CD4-positive, alpha-beta T cell (primary cell): ENCODE results near the gene STX8. TPM values are rescaled to one million over a fixed set of nuclear protein-coding genes. Genes with fewer than 3 reads are reported as not detected.

ENCODE experiments used
- ATAC-seq: fragments of 200-7000 bp; cut with Tn5 transposase; one replicate; pipeline ENCODE4 v1.10.0; 2022; ENCODE audit warnings: mild to moderate bottlenecking; ENCODE audit not compliant: poor library complexity
- CTCF ChIA-PET: fragments of 350-600 bp; sonication (Branson Sonifier 250); formaldehyde crosslinking; loops from one replicate; lab custom pipeline; 2021; ENCODE audit warnings: antibody characterized with exemption, inconsistent platforms; lab: Charles Lee
- POLR2A ChIA-PET: fragments of 350-600 bp; sonication (Branson Sonifier 250); formaldehyde crosslinking; loops from one replicate; lab custom pipeline; 2021; ENCODE audit warnings: antibody characterized with exemption, inconsistent platforms; lab: Charles Lee
- DNase-seq, 14 experiments: peaks; one replicate each; pipeline ENCODE4 v3.0.0-alpha.2; 2013 to 2020; ENCODE audit warnings: mixed read lengths in 2 of 14
- H3K27ac ChIP-seq, 2 donors: one replicate each; pipeline versions ENCODE4 v1.5.1 to v1.7.0; 2013; ENCODE audit warnings: low read length in 2 of 2, low read depth in 1 of 2, mild to moderate bottlenecking in 1 of 2
- H3K27me3 ChIP-seq, 2 experiments: 1 replicate in 1 of 2; 2 replicates in 1 of 2; pipeline versions ENCODE4 v1.6.1 to v1.7.0; 2013; ENCODE audit warnings: low read length in 2 of 2, control low read depth in 1 of 2, mild to moderate bottlenecking in 1 of 2, moderate library complexity in 1 of 2; ENCODE audit not compliant: insufficient read depth in 2 of 2, control insufficient read depth in 1 of 2
- H3K36me3 ChIP-seq: one replicate; pipeline ENCODE4 v1.6.1; 2013; ENCODE audit warnings: low read length, control low read depth; ENCODE audit not compliant: insufficient read depth
- H3K4me1 ChIP-seq: one replicate; pipeline ENCODE4 v1.6.1; 2013; ENCODE audit warnings: low read length, control low read depth; ENCODE audit not compliant: insufficient read depth
- H3K4me3 ChIP-seq: one replicate; pipeline ENCODE4 v1.5.1; 2013; ENCODE audit warnings: mild to moderate bottlenecking, low read length, moderate library complexity
- H3K9me3 ChIP-seq, 2 experiments: 1 replicate in 1 of 2; 2 replicates in 1 of 2; pipeline versions ENCODE4 v1.6.1 to v1.7.0; 2013; ENCODE audit warnings: low read length in 2 of 2, mild to moderate bottlenecking in 2 of 2, control low read depth in 1 of 2, moderate library complexity in 1 of 2; ENCODE audit not compliant: control insufficient read depth in 1 of 2, insufficient read depth in 1 of 2
- H3K27ac Mint-ChIP-seq: one replicate; pipeline ENCODE4 v1.8.0; 2020; ENCODE audit warnings: mixed read lengths
- H3K27me3 Mint-ChIP-seq: one replicate; pipeline ENCODE4 v1.8.0; 2021; ENCODE audit warnings: mixed read lengths
- H3K36me3 Mint-ChIP-seq: one replicate; pipeline ENCODE4 v1.8.0; 2021; ENCODE audit warnings: low read depth, mixed read lengths
- H3K4me1 Mint-ChIP-seq: one replicate; pipeline ENCODE4 v1.8.0; 2021; ENCODE audit warnings: low read depth, mixed read lengths
- H3K4me3 Mint-ChIP-seq: one replicate; pipeline ENCODE4 v1.8.0; 2020; ENCODE audit warnings: mild to moderate bottlenecking, mixed read lengths
- H3K9me3 Mint-ChIP-seq: one replicate; pipeline ENCODE4 v1.8.0; 2020; ENCODE audit warnings: mixed read lengths
- intact Hi-C, 2 experiments: fragments of 100-400 bp; cut with DNase I in 1 of 2; cut with micrococcal nuclease in 1 of 2; formaldehyde crosslinking; loops; one replicate each; pipeline versions ENCODE4 v1.15.1 to v1.9.0; 2023 to 2025; cut with DNase I, micrococcal nuclease
- total RNA-seq, 174 experiments: library from RNA in 2 of 174; stranded (reverse) in 2 of 174; gene quantifications; one replicate each; pipeline ENCODE4 v1.2.3 and lab custom pipeline; 2021 to 2026
- TF ChIP-seq, protein P1 (sequence below): fragments of 200-600 bp; IDR thresholded peaks from one replicate; pipeline ENCODE4 v1.8.0; 2022; ENCODE audit warnings: antibody characterized with exemption, mild to moderate bottlenecking

Gene STX8
- total RNA-seq, 2 experiments from 2014 or later: 52.2 to 63.2 TPM

DNA sequence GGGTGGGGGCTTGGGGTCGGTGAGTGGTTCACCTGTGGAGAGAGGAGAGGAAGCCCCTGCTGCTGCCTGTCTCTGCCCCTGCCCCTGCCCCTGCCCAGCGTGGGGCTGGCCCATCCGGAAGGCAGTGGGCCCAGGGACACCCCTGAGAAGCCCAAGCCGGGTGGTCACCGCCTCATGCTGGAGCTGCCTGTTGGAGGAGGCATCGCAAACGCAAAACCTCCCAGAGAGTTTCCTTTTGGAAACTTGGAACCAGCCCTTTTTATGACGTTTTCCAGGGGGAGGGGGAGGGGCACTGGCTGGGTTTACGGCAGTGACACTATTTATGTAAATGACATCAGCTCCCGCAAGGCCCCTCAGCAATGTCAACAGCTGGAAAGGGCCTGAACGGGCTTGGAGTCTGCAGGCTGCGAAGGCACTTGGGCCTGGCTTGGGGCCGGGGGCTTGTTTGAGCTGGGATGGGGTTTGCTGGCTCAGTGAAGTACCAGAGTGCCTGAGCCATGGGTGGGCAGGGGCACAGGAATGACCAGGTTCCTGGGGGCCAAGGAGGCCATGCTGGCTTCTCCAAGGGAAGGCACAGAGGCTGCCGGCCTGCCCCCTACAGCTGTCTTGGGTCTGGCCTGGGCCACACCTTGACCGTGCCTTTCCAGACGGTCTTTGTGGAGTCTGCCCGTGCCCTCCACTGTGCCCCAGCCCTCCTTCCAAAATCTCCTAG lies 334.8 kb downstream of the STX8 start:
- Histone ChIP-seq H3K4me1 (peaks cover 22% of the 10 kb centered on the region), H3K9me3 (peaks cover 0 to 6% of the 10 kb centered on the region in 2 experiments), H3K4me3 (peak overlapping the region; percentile 57), H3K27me3 (no peaks in the 10 kb centered on the region), H3K36me3 (no peaks in the 10 kb centered on the region), H3K27ac (peak overlapping the region in 1 of 2 donors; percentile 23)
- TF ChIP-seq, protein P1, sequence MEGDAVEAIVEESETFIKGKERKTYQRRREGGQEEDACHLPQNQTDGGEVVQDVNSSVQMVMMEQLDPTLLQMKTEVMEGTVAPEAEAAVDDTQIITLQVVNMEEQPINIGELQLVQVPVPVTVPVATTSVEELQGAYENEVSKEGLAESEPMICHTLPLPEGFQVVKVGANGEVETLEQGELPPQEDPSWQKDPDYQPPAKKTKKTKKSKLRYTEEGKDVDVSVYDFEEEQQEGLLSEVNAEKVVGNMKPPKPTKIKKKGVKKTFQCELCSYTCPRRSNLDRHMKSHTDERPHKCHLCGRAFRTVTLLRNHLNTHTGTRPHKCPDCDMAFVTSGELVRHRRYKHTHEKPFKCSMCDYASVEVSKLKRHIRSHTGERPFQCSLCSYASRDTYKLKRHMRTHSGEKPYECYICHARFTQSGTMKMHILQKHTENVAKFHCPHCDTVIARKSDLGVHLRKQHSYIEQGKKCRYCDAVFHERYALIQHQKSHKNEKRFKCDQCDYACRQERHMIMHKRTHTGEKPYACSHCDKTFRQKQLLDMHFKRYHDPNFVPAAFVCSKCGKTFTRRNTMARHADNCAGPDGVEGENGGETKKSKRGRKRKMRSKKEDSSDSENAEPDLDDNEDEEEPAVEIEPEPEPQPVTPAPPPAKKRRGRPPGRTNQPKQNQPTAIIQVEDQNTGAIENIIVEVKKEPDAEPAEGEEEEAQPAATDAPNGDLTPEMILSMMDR: no peak
- H3K27ac Mint-ChIP-seq: peak overlapping the region; percentile 71
- ChIA-PET CTCF (no interaction called here), POLR2A (interaction anchor here (0.8 to 2.7 kb wide), 4 partner anchors 8 to 14 kb away, joined by 3 to 11 read pairs (median 5); no protein-coding TSS in a partner anchor)
- peak overlapping the region; percentile 77 for H3K4me3 Mint-ChIP-seq
- intact Hi-C loops: no loop called here
- H3K36me3 Mint-ChIP-seq: no peaks in the 10 kb centered on the region
- ATAC-seq: no peak
- DNase-seq: peak in 2 of 14 experiments; percentile 19 to 33
- H3K9me3 Mint-ChIP-seq: no peaks in the 10 kb centered on the region
- H3K4me1 Mint-ChIP-seq: peaks cover 15% of the 10 kb centered on the region
- H3K27me3 Mint-ChIP-seq: no peaks in the 10 kb centered on the region

DNA sequence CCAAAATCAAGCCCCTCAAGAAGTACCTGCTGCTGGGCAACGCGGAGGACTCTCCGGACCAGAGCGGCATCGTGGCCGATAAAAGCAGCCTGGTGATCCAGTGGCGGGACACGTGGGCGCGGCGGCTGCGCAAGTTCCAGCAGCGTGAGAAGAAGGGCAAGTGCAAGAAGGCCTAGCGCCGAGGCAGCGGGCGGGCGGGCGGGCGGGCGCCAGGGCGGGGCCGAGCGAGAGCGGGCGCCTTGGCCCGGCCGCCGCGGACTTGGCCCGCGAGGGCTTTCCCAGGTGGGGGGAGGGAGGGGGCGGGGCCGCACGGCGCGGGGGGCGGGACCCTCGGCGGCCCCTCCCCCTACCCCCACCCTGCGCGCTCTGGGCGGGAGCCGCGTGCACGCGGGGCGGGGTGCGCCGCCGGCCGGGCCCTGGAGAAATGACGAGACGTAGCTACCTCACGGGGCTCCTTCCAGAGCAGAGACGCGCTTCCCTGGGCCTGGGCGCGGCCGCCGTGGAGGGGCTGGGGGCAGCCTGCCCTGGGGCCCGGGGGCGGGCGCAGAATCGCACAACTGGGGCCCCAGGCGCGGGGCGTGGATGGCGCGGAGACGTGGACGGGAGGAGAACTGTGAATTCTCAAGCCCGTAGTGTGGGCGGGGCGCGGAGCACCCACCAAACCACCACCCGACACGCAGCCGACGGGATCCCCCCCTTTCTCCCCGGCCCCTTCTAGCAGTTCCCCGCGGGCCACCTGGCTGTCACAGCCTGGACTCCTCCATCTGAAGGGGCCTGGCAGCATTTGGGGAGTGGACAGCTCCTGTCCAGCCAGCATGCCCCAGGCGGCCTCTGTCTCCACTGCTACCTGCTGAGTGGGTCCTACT lies 335.6 kb downstream of the STX8 start:
- peak overlapping the region in 1 of 2 donors; percentile 23 for H3K27ac ChIP-seq
- peaks cover 22% of the 10 kb centered on the region for H3K4me1 ChIP-seq
- intact Hi-C loops: no loop called here
- ATAC-seq (peak; percentile 91), DNase-seq (peak; percentile 47 to 87 (median 64))
- ChIA-PET CTCF (no interaction called here), POLR2A (interaction anchor here (0.8 to 2.7 kb wide), 4 partner anchors 9 to 13 kb away, joined by 3 to 11 read pairs (median 5); no protein-coding TSS in a partner anchor)
- H3K4me3 Mint-ChIP-seq: peak overlapping the region; percentile 86
- peak overlapping the region; percentile 67 for H3K4me3 ChIP-seq
- no peaks in the 10 kb centered on the region for H3K27me3 Mint-ChIP-seq
- no peaks in the 10 kb centered on the region for H3K27me3 ChIP-seq
- peaks cover 0 to 6% of the 10 kb centered on the region in 2 experiments for H3K9me3 ChIP-seq
- H3K36me3 Mint-ChIP-seq: no peaks in the 10 kb centered on the region
- no peaks in the 10 kb centered on the region for H3K36me3 ChIP-seq
- H3K4me1 Mint-ChIP-seq: peaks cover 15% of the 10 kb centered on the region
- H3K9me3 Mint-ChIP-seq: no peaks in the 10 kb centered on the region
- H3K27ac Mint-ChIP-seq: peak overlapping the region; percentile 71
- TF ChIP-seq, protein P1: no peak

DNA sequence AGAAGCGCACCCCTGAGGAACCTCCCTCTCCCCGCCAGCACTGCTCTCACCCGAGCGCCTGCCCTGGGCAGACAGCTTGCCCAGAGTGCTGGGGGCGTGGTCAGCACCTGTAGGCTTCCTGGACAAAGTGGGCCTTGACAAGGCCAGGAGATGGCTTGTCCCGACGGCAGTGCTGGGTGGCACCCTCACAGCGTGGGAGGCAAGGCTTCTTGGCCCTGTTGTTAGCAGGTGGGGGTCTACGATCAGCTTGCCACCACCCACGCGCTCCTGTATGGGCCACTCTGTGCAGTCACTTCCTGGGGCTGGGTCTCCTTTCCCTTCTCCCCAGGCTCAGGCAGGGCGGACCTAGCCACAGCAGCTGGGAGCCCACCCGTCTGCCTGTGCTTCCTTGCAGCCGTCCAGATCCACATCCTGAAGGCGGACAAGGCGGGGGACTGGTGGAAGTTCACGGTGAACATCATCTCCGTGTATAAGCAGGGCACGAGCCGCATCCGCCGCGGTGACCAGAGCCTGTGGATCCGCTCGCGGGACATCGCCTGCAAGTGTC lies 336.3 kb downstream of the STX8 start:
- ATAC-seq (peak; percentile 15), DNase-seq (peak in 1 of 14 experiments; percentile 13)
- intact Hi-C loops: no loop called here
- POLR2A ChIA-PET: interaction anchor here (1.0 to 2.7 kb wide), 2 partner anchors 9 to 14 kb away, joined by 3 to 11 read pairs; no protein-coding TSS in a partner anchor
- no peaks in the 10 kb centered on the region for H3K9me3 Mint-ChIP-seq
- Histone ChIP-seq H3K4me1 (peaks cover 22% of the 10 kb centered on the region), H3K9me3 (peaks cover 0 to 6% of the 10 kb centered on the region in 2 experiments), H3K27ac (no peak overlapping the region), H3K4me3 (peak overlapping the region; percentile 67), H3K27me3 (no peaks in the 10 kb centered on the region), H3K36me3 (no peaks in the 10 kb centered on the region)
- CTCF ChIA-PET: no interaction called here
- TF ChIP-seq, protein P1: no peak
- H3K27ac Mint-ChIP-seq: peak overlapping the region; percentile 65
- peaks cover 15% of the 10 kb centered on the region for H3K4me1 Mint-ChIP-seq
- H3K36me3 Mint-ChIP-seq: no peaks in the 10 kb centered on the region
- H3K4me3 Mint-ChIP-seq: peak overlapping the region; percentile 86
- no peaks in the 10 kb centered on the region for H3K27me3 Mint-ChIP-seq
